IPS-18a (cell line): ENCODE results near the gene SLC25A23.
A peak's percentile ranks its signal among the peaks of the same experiment; 100 is the strongest.

Source experiments
- H3K27ac ChIP-seq: one replicate; pipeline ENCODE4 v1.5.1; 2013; ENCODE audit warnings: low read length
- H3K27me3 ChIP-seq: one replicate; pipeline ENCODE4 v1.6.1; 2013; ENCODE audit warnings: mild to moderate bottlenecking, low read length; ENCODE audit not compliant: control insufficient read depth, insufficient read depth
- H3K36me3 ChIP-seq: one replicate; pipeline ENCODE4 v1.6.1; 2013; ENCODE audit warnings: low read depth, low read length; ENCODE audit not compliant: control insufficient read depth
- H3K4me1 ChIP-seq: one replicate; pipeline ENCODE4 v1.6.1; 2013; ENCODE audit warnings: low read depth, low read length; ENCODE audit not compliant: control insufficient read depth
- H3K4me3 ChIP-seq: one replicate; pipeline ENCODE4 v1.5.1; 2013; ENCODE audit warnings: low read length
- H3K9ac ChIP-seq: one replicate; pipeline ENCODE4 v1.6.1; 2013; ENCODE audit warnings: mild to moderate bottlenecking, low read length, moderate library complexity
- H3K9me3 ChIP-seq: one replicate; pipeline ENCODE4 v1.6.1; 2013; ENCODE audit warnings: low read depth, low read length; ENCODE audit not compliant: control insufficient read depth

Gene SLC25A23

GRCh38 chr19:6427131-6427530 is 32.5 kb downstream of the SLC25A23 start:
- H3K27ac ChIP-seq, result no peak overlapping the region
- H3K36me3 ChIP-seq, result peaks cover 3% of the 10 kb centered on the region
- H3K4me3 ChIP-seq, result no peak overlapping the region
- H3K9me3 ChIP-seq, result no peaks in the 10 kb centered on the region
- no peak overlapping the region for H3K9ac ChIP-seq
- no peaks in the 10 kb centered on the region for H3K27me3 ChIP-seq
- no peaks in the 10 kb centered on the region for H3K4me1 ChIP-seq

- Histone ChIP-seq H3K9ac (no peak overlapping the region), H3K27me3 (no peaks in the 10 kb centered on the region), H3K36me3 (peaks cover 14% of the 10 kb centered on the region), H3K9me3 (no peaks in the 10 kb centered on the region), H3K4me3 (no peak overlapping the region), H3K4me1 (no peaks in the 10 kb centered on the region), H3K27ac (no peak overlapping the region)
Observed at GRCh38 chr19:6425732-6426620, 33.6 kb downstream of the SLC25A23 start.

- no peak overlapping the region for H3K9ac ChIP-seq
- H3K4me3 ChIP-seq, result no peak overlapping the region
- no peaks in the 10 kb centered on the region for H3K4me1 ChIP-seq
- no peaks in the 10 kb centered on the region for H3K9me3 ChIP-seq
- H3K27ac ChIP-seq, result no peak overlapping the region
- H3K27me3 ChIP-seq, result no peaks in the 10 kb centered on the region
- H3K36me3 ChIP-seq, result peaks cover 23% of the 10 kb centered on the region
Observed at GRCh38 chr19:6424939-6425731, 34.5 kb downstream of the SLC25A23 start.

- peaks cover 30% of the 10 kb centered on the region for H3K36me3 ChIP-seq
- no peaks in the 10 kb centered on the region for H3K4me1 ChIP-seq
- peak within 1 kb of the TSS; percentile 73 for H3K4me3 ChIP-seq
- no peaks in the 10 kb centered on the region for H3K9me3 ChIP-seq
- H3K9ac ChIP-seq, result peak within 1 kb of the TSS; percentile 70
- no peaks in the 10 kb centered on the region for H3K27me3 ChIP-seq
- H3K27ac ChIP-seq, result no peak within 1 kb of the TSS
Observed at GRCh38 chr19:6424195-6424938, 35.2 kb downstream of the SLC25A23 start, which contains the start of gene KHSRP. TSS of gene KHSRP (minus strand) at chr19:6424811. CDS start at chr19:6424701, 110 bp downstream.

GRCh38 chr19:6423499-6424194 is 35.9 kb downstream of the SLC25A23 start:
- no peaks in the 10 kb centered on the region for H3K9me3 ChIP-seq
- peaks cover 38% of the 10 kb centered on the region for H3K36me3 ChIP-seq
- peak overlapping the region; percentile 73 for H3K4me3 ChIP-seq
- no peak overlapping the region for H3K27ac ChIP-seq
- H3K9ac ChIP-seq, result peak overlapping the region; percentile 70
- H3K27me3 ChIP-seq, result no peaks in the 10 kb centered on the region
- H3K4me1 ChIP-seq, result no peaks in the 10 kb centered on the region

- H3K36me3 ChIP-seq, result peaks cover 61% of the 10 kb centered on the region
- no peak overlapping the region for H3K27ac ChIP-seq
- no peaks in the 10 kb centered on the region for H3K4me1 ChIP-seq
- no peak overlapping the region for H3K9ac ChIP-seq
- H3K9me3 ChIP-seq, result no peaks in the 10 kb centered on the region
- H3K4me3 ChIP-seq, result no peak overlapping the region
- no peaks in the 10 kb centered on the region for H3K27me3 ChIP-seq
Observed at GRCh38 chr19:6421075-6422014, 38.2 kb downstream of the SLC25A23 start.

- H3K9me3 ChIP-seq, result no peaks in the 10 kb centered on the region
- no peak overlapping the region for H3K27ac ChIP-seq
- H3K27me3 ChIP-seq, result no peaks in the 10 kb centered on the region
- H3K36me3 ChIP-seq, result peaks cover 79% of the 10 kb centered on the region
- H3K4me1 ChIP-seq, result no peaks in the 10 kb centered on the region
- no peak overlapping the region for H3K4me3 ChIP-seq
- H3K9ac ChIP-seq, result no peak overlapping the region
Observed at GRCh38 chr19:6418562-6418932, 41.0 kb downstream of the SLC25A23 start.

- no peak overlapping the region for H3K27ac ChIP-seq
- no peaks in the 10 kb centered on the region for H3K27me3 ChIP-seq
- no peak overlapping the region for H3K9ac ChIP-seq
- peaks cover 82% of the 10 kb centered on the region for H3K36me3 ChIP-seq
- H3K4me3 ChIP-seq, result no peak overlapping the region
- no peaks in the 10 kb centered on the region for H3K4me1 ChIP-seq
- H3K9me3 ChIP-seq, result no peaks in the 10 kb centered on the region
Observed at GRCh38 chr19:6417713-6418561, 41.7 kb downstream of the SLC25A23 start.

GRCh38 chr19:6416658-6417405 is 42.8 kb downstream of the SLC25A23 start:
- Histone ChIP-seq H3K9ac (no peak overlapping the region), H3K9me3 (no peaks in the 10 kb centered on the region), H3K4me1 (no peaks in the 10 kb centered on the region), H3K27ac (no peak overlapping the region), H3K36me3 (peaks cover 76% of the 10 kb centered on the region), H3K27me3 (no peaks in the 10 kb centered on the region), H3K4me3 (no peak overlapping the region)
